Activated T-cell treated with anti-CD3 and anti-CD28 coated beads, Interleukin-2, amount 50 U/mL, for 48 hours (primary cell): Measurements from ENCODE around the gene SRP68.

Experiments used
- DNase-seq, 2 experiments: peaks; one replicate each; pipeline ENCODE4 v3.0.0-alpha.2; 2020

Gene SRP68

DNA sequence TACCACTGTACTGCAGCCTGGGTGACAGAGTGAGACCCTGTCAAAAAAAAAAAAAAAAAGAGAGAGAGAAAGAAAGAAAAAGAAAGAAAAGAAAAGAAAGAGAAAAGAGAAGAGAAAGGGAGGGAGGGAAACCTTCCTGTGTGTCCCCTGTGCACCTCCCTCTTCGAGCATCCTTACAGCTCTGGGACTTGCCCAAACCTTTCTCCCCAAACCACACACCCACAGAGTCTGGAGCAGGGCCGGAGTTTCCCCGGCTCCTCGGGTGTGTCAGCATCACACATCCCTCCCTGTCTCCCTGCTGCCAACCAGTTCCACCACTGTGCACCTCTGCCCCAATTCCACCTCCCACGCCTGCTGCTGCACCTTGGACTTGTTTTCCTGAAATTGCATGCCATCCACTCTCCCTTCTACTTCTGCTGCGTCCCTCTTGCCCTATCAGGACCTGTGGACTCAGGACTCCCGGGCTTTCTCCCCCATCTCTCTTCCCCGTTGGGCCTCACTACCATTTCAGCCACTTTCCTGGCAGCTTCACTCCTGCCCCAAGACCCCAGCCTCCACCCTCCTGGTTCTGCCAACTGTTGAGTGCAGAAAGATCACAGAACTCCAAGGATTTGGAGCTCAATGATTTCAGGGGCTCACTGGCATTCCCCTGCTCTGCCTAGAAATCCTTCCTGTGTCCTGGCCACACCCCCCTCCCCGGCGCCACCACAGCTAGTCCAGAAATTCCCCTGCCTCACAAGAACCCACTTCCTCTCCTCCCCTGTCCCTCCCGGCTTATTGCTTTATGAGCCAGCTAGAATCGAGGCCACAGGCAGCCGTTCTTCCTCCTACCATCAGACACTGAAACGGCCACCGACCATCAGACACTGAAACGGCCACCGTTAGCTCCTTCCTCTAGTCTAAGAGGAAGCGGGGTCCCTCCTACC, 75.4 kb downstream of the SRP68 start:
- peak; percentile 45 to 58 for DNase-seq

- DNase-seq, result no peak
Measured at GRCh38 chr17:75995385-75995925, 76.9 kb downstream of the SRP68 start.

- no peak for DNase-seq
Measured at GRCh38 chr17:75994802-75995370, 77.4 kb downstream of the SRP68 start.

DNA sequence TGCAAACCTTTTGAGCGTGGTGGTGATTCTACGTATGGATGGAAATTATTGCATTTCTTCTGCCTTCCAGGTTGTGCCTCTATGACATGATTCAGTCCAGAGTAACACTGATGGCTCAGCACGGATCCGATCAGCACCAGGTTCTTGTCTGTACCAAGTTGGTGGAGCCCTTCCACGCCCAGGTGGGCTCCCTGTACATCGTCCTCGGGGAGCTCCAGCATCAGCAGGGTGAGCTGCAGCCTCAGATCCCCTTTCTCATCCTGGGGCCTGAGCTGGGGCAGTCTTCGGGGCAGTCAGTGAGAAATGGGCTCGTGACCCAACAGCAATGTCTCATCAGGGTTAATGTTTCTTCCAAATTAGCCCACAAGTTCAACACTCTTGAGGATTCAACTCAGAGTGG, 80.9 kb downstream of the SRP68 start:
- DNase-seq, result no peak
